Measurements from ENCODE around the gene TMC6.
"Not testable (repeated sequence)": the region's sequence is repeated elsewhere in the genome, so short reads cannot be mapped to it uniquely, and the experiment has no call there.

The TMC6 gene

GRCh38 chr17:78110363-78111015 is 18.1 kb downstream of the TMC6 start:
- no peak for DNase-seq (ENCODE audit: low read depth)

GRCh38 chr17:78109489-78109761 is 19.1 kb downstream of the TMC6 start:
- no peak for DNase-seq (ENCODE audit: low read depth)

GRCh38 chr17:78108726-78109488 is 19.6 kb downstream of the TMC6 start:
- DNase-seq (ENCODE audit: low read depth): no peak

GRCh38 chr17:78107976-78108725 is 20.4 kb downstream of the TMC6 start:
- no peak for DNase-seq (ENCODE audit: low read depth)

- no peak for DNase-seq (ENCODE audit: low read depth)
These were observed 21.1 kb downstream of the TMC6 start for GRCh38 chr17:78107457-78107856.

- no peak for DNase-seq (ENCODE audit: low read depth)
These were observed 22.3 kb downstream of the TMC6 start for GRCh38 chr17:78106211-78106610.

- no peak for DNase-seq (ENCODE audit: low read depth)
These were observed 23.0 kb downstream of the TMC6 start for GRCh38 chr17:78105551-78105950.

GRCh38 chr17:78105101-78105500 is 23.5 kb downstream of the TMC6 start:
- DNase-seq (ENCODE audit: low read depth): no peak

- DNase-seq (ENCODE audit: low read depth): no peak
These were observed 24.0 kb downstream of the TMC6 start for GRCh38 chr17:78104540-78104941.

- DNase-seq (ENCODE audit: low read depth): no peak
These were observed 25.2 kb downstream of the TMC6 start for GRCh38 chr17:78103311-78103710.

GRCh38 chr17:78101542-78101941 is 27.0 kb downstream of the TMC6 start:
- no peak for DNase-seq (ENCODE audit: low read depth)

- DNase-seq (ENCODE audit: low read depth): no peak
These were observed 27.4 kb downstream of the TMC6 start for GRCh38 chr17:78101112-78101511.

GRCh38 chr17:78096093-78096492 is 32.5 kb downstream of the TMC6 start:
- DNase-seq (ENCODE audit: low read depth): no peak

- DNase-seq (ENCODE audit: low read depth): no peak
These were observed 33.5 kb downstream of the TMC6 start for GRCh38 chr17:78095035-78095434.

- DNase-seq (ENCODE audit: low read depth): no peak
These were observed 35.7 kb downstream of the TMC6 start for GRCh38 chr17:78092794-78093324.

- DNase-seq (ENCODE audit: low read depth): no peak
These were observed 38.8 kb downstream of the TMC6 start for GRCh38 chr17:78089576-78090281.

- no peak for DNase-seq (ENCODE audit: low read depth)
These were observed 40.0 kb downstream of the TMC6 start for GRCh38 chr17:78088529-78088928.

GRCh38 chr17:78086740-78087139 is 41.8 kb downstream of the TMC6 start:
- no peak for DNase-seq (ENCODE audit: low read depth)

GRCh38 chr17:78082988-78083387 is 45.6 kb downstream of the TMC6 start:
- DNase-seq (ENCODE audit: low read depth): no peak

GRCh38 chr17:78082355-78082872 is 46.1 kb downstream of the TMC6 start:
- not testable (repeated sequence) for DNase-seq (ENCODE audit: low read depth)

GRCh38 chr17:78081551-78081950 is 47.0 kb downstream of the TMC6 start:
- no peak for DNase-seq (ENCODE audit: low read depth)

- DNase-seq (ENCODE audit: low read depth): no peak
These were observed 49.3 kb downstream of the TMC6 start for GRCh38 chr17:78079253-78079652.
